ENCODE measurements around the gene TNFRSF12A. TPM values are rescaled to one million over a fixed set of nuclear protein-coding genes. Genes with fewer than 3 reads are reported as not detected.

TNFRSF12A gene
- total RNA-seq, 1 donor from 2014 or later = 7.3 TPM

DNA sequence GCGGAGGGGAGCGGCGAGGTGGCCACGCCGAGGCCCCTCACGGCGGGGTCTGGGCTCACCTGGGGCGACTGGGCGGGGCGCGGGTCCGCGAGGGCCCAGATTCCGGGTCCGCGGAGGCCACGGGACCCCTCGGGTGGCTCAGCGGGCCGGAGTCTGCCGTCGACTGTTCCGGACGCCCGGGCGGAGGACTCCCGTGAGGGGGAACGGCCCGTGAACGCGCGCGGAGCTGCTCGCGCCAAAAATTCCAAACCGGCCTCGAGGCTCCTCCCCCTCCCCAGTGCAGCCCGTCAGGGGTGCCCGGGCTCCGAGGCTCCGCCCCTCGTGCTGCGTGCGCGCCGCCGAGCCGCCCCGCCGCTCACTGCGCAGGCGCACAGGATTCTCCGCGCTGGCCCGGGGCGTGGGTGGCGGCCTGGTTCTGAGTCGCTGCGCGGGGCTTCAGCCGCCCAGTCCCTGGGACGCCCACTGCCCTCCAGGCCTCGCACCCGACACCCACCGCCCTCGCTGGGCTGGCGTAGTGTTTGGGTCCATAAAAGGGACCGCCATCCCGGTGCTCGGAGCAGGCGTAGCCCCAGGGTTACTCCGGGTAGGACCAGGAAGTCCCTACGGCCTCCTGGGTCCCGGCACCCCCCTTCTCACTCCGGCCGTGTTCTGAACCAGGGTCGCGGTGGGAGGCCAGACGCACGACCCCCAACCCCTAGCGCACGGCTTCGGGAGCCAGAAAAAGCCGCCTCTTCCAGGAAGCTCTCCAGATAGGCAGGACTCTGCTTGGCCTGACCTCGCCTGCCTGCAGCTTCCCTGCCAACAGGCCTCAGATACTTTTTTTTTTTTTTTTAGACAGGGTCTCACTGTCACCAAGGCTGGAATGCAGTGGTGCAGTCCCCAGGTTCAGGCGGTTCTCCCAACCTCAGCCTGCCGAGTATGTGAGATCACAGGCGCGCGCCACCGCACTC is 39.7 kb upstream of the TNFRSF12A start, which contains the start of gene PKMYT1:
Gene PKMYT1 (minus strand): TSS at position 220 of the 950 bp plus-strand sequence. CDS start 789 bp downstream, outside the sequence.
- peaks cover 12% of the 10 kb centered on the region for H3K36me3 Mint-ChIP-seq (ENCODE audit: low read depth)
- H3K9me3 Mint-ChIP-seq = no peaks in the 10 kb centered on the region

DNA sequence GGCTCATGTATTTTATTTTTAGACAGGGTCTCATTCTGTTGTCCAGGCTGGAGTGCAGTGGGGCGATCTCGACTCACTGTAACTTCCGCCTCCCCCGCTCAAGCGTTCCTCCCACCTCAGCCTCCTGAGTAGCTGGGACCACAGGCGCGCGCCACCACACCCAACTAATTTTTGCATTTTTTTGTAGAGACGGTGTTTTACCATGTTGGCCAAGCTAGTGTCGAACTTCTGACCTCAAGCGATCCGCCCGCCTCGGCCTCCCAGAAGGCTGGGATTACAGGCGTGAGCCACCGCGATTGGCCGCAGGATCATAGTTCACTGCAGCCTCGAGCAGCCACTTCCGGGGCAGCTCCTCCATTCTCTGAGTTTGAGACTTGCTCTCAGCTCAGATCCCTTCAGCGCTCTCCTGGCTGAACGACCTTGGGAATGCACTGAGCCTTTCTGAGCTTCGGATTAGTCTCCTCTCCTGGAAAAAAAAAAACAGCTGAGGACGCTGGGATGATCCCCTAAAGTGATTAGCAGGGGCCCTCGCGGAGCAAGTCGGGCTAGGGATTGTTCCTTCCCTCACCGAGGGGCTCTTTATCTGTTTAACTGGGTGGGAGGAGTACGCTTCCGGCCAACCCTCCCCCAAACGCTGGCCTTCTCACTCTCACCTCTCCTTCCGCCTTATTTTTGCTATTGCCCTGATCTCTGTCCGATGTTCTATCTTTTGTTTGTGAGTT is 38.8 kb upstream of the TNFRSF12A start:
- Mint-ChIP-seq H3K4me1 (peaks cover 22% of the 10 kb centered on the region), H3K36me3 (ENCODE audit: low read depth) (peaks cover 10% of the 10 kb centered on the region), H3K9me3 (no peaks in the 10 kb centered on the region), H3K27ac (peak overlapping the region; percentile 85), H3K4me3 (peak overlapping the region; percentile 95), H3K27me3 (peaks cover 6% of the 10 kb centered on the region)
- intact Hi-C loops (cut with micrococcal nuclease) = no loop called here
- peak; percentile 57 for DNase-seq

More for the DNA sequence above, 39.7 kb upstream of the TNFRSF12A start, which contains the start of gene PKMYT1:
- intact Hi-C loops (cut with micrococcal nuclease) = loop anchor here (1.0 kb wide), 1 partner anchor 10 kb away; no protein-coding TSS in a partner anchor
- H3K27ac Mint-ChIP-seq = peak within 1 kb of the TSS; percentile 85
- H3K27me3 Mint-ChIP-seq = peaks cover 6% of the 10 kb centered on the region
- peak within 1 kb of the TSS; percentile 95 for H3K4me3 Mint-ChIP-seq
- H3K4me1 Mint-ChIP-seq = peaks cover 22% of the 10 kb centered on the region
- peak; percentile 99 for DNase-seq

DNA sequence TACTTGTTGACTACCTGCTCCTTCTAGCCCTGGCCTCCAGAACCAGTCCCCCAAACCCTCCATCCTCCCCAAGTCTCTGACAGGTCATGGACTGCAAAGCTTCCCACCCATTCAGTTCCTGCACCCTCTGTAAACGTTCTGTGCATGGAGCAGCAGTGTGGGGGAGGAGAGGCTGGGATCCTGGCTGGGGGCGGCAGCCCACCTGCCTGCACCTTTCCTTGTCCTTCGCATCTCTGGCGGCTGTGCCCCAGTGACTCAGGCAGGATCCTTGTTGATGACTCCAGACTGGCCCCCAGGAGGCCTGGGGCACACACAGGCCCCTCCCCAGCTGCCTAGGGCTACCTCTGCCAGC is 38.3 kb upstream of the TNFRSF12A start:
- Mint-ChIP-seq H3K36me3 (ENCODE audit: low read depth) (peaks cover 9% of the 10 kb centered on the region), H3K9me3 (no peaks in the 10 kb centered on the region), H3K27ac (peak overlapping the region; percentile 83), H3K4me1 (peaks cover 21% of the 10 kb centered on the region), H3K4me3 (peak overlapping the region; percentile 95), H3K27me3 (peaks cover 6% of the 10 kb centered on the region)
- intact Hi-C loops (cut with micrococcal nuclease) = no loop called here
- no peak for DNase-seq

DNA sequence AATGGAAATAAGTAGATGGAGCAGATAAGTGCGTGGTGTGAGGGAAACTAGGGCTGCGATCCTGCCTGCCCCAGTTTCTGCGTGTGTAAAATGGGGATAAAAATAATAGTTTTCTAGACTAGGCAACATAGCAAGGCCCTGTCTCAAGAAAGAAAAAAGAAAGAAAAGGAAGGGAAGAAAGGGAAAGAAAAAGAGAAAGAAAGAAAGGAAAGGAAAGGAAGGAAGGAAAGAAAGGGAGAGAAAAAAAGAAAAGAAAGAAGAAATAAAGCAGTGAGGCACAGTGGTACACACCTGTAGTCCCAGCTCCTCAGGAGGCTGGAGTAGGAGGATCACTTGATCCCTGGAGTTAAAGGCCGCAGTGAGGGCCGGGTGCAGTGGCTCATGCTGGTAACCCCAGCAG is 37.8 kb upstream of the TNFRSF12A start:
- H3K27ac Mint-ChIP-seq = no peak overlapping the region

DNA sequence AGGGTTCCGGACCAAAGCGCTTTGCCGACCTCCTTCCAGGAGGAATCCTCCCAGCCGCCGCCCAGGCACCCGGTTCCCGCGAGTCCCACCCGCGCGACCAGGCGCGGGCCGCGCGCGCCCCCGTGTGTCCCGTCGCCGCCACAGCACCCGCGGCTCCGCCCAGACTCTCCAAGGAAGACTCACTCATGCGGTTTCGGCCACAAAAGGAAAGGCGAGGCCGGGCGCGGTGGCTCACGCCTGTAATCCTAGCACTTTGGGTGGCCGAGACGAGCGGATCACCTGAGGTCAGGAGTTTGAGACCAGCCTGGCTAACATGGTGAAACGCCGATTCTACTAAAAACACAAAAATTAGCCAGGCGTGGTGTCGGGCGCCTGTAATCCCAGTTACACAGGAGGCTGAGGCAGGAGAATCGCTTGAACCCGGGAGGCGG is 36.4 kb upstream of the TNFRSF12A start:
- Mint-ChIP-seq H3K4me1 (peaks cover 16% of the 10 kb centered on the region), H3K36me3 (ENCODE audit: low read depth) (peaks cover 5% of the 10 kb centered on the region), H3K27me3 (peaks cover 6% of the 10 kb centered on the region), H3K9me3 (no peaks in the 10 kb centered on the region), H3K27ac (no peak overlapping the region), H3K4me3 (peak overlapping the region; percentile 63)
- intact Hi-C loops (cut with micrococcal nuclease) = no loop called here
- peak; percentile 92 for DNase-seq

More for the DNA sequence above, 37.8 kb upstream of the TNFRSF12A start:
- Mint-ChIP-seq H3K27me3 (peaks cover 6% of the 10 kb centered on the region), H3K4me3 (peak overlapping the region; percentile 33), H3K4me1 (peaks cover 20% of the 10 kb centered on the region), H3K9me3 (no peaks in the 10 kb centered on the region), H3K36me3 (ENCODE audit: low read depth) (peaks cover 8% of the 10 kb centered on the region)
- intact Hi-C loops (cut with micrococcal nuclease) = no loop called here
- DNase-seq = no peak

DNA sequence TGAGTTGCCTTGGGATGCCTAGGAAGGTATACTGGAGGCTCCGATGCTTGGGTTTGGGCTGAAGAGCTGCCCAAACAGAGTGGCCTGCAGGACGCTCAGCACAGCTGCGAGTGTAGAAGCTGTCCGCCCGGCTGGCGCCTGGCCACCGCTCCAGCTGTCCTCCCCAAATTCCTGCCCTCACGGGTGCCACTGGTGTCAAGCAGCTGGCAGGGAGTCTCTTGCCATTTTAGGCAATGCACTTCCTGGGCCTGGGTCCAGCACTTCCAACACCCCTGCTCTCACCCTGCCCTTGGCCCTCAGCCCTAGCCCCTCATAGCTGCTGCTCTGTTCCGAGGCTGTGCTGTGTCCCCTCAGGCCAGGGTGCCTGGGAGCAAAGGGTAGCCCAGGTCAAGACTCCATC is 34.7 kb upstream of the TNFRSF12A start:
- H3K27ac Mint-ChIP-seq = no peak overlapping the region
- H3K4me3 Mint-ChIP-seq = no peak overlapping the region
- intact Hi-C loops (cut with micrococcal nuclease) = no loop called here
- H3K36me3 Mint-ChIP-seq (ENCODE audit: low read depth) = peaks cover 2% of the 10 kb centered on the region
- peaks cover 15% of the 10 kb centered on the region for H3K4me1 Mint-ChIP-seq
- H3K27me3 Mint-ChIP-seq = peaks cover 9% of the 10 kb centered on the region
- no peak for DNase-seq
- H3K9me3 Mint-ChIP-seq = no peaks in the 10 kb centered on the region

DNA sequence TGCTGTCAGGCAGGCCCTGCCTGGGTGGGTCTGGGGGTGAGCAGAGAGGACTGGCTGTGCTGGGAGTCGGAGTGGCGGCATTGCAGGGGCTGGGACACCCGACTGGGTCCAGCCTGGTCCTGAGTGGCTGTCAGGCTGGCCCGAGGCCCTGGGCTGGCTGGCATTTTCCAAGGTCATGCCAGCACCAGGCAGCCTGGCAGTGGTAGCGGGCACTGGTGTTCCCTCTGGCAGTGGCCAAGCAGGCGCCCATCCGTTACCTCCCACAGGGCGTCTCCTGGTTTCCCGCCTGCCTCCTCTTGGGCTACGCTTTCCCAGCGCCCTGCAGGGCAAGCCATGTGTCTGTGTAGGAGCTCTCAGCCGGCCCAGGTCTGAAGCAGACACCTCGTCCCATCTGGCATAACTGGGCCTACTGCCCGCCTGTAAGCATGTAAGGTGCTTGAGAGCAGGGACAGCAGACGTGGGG is 34.2 kb upstream of the TNFRSF12A start:
- Mint-ChIP-seq H3K4me1 (peaks cover 14% of the 10 kb centered on the region), H3K9me3 (no peaks in the 10 kb centered on the region), H3K27ac (no peak overlapping the region), H3K36me3 (ENCODE audit: low read depth) (peaks cover 2% of the 10 kb centered on the region), H3K4me3 (no peak overlapping the region), H3K27me3 (peaks cover 9% of the 10 kb centered on the region)
- intact Hi-C loops (cut with micrococcal nuclease) = no loop called here
- DNase-seq = peak; percentile 58

DNA sequence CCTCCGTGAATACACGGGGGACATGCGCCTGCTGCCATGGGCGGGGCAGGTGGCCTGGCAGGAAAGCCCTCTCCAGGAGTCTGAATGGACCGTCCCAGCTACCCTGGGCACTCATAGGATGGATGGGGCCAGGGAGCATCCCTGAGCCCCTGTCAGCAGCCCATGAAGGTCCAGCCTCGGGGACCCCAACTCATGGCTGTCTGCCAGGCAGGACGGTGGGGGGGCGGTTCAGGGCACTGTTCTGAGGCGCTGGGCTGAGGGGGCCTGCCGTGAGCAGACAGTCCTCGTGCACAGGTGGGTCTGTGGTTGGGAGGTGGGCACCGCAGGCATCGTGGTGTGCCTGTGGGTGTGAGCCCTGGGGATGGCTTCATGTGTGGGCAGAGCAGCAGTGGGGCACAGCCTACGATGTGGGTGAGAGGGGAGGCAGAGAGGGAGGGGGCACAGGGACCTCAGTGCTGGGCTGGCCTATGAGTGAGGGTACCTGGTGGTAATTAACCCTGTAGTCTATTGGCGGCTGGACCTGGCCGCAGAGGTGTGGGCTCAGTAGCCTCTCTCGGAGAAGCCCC is 33.5 kb upstream of the TNFRSF12A start:
- DNase-seq = no peak
- Mint-ChIP-seq H3K27ac (no peak overlapping the region), H3K4me3 (no peak overlapping the region), H3K4me1 (peaks cover 9% of the 10 kb centered on the region), H3K36me3 (ENCODE audit: low read depth) (peaks cover 1% of the 10 kb centered on the region), H3K9me3 (no peaks in the 10 kb centered on the region), H3K27me3 (peaks cover 9% of the 10 kb centered on the region)
- intact Hi-C loops (cut with micrococcal nuclease) = no loop called here

DNA sequence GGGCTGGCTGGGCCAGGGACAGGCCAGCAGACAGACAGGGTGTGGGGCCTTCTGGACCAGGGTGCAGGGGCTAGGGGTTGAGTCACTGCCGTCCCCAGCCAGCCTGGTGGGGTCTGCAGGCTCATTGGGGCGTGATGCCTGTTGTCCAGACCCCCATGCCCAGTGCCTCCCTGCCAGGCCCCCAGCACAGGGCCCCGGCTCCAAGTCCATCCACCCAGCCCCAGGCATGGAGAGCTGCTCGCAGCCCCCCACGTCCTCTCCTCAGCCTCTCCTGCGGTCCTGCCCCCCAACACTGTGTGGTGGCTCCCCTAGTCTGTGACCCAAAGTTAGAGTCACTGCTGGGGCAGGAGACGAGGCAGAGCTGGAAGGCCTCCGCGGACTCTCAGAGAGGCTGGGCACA is 32.9 kb upstream of the TNFRSF12A start:
- DNase-seq = no peak
- Mint-ChIP-seq H3K36me3 (ENCODE audit: low read depth) (no peaks in the 10 kb centered on the region), H3K4me1 (peaks cover 7% of the 10 kb centered on the region), H3K27me3 (peaks cover 8% of the 10 kb centered on the region), H3K4me3 (no peak overlapping the region), H3K27ac (no peak overlapping the region), H3K9me3 (no peaks in the 10 kb centered on the region)
- intact Hi-C loops (cut with micrococcal nuclease) = no loop called here

DNA sequence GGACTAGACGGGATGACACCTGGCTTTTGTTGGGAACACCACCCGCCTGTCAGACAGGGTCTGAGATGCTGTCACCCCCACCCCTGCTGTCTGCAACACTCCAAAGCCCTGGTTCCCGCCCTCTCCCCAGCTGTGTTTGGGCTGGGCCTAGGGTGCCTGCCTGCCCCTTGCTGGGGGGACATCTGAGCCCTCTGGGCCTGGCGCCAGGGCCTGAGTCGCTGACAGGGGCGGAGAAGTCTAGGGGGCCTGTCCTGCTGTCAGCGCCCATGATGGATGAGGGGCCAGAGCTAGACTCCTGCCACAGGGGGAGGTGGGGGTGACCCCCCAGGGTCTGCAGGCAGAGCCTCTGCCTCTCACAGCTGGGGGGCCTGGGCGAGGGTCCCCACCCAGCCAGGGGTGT is 32.3 kb upstream of the TNFRSF12A start:
- Mint-ChIP-seq H3K4me3 (no peak overlapping the region), H3K9me3 (no peaks in the 10 kb centered on the region), H3K36me3 (ENCODE audit: low read depth) (no peaks in the 10 kb centered on the region), H3K27me3 (peaks cover 6% of the 10 kb centered on the region), H3K4me1 (peaks cover 6% of the 10 kb centered on the region), H3K27ac (no peak overlapping the region)
- intact Hi-C loops (cut with micrococcal nuclease) = no loop called here
- no peak for DNase-seq

DNA sequence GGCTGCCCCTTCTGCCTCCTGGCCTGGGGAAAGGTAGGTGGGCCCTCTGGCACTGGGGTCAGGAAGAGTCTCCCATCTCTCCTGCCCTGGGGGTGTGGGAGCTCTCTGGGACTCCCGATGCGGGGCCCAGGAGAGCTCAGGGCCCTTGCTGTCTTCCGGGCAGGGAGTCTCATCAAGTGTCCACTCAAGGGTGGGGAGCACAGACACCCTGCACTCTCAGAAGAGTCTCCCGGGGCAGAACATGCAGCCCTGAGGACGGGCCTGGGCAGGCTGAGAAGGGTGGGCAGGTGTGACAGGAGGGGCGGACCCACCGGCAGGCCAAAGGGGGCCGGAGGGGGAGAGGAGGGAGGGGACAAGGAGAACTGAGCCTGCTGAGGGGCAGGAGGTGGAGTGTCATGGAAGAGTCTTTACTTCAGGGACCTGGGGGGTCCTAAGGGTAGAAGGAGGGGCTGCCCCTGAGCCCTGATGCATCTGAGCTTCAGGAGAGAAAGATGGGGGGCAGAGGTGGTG is 31.5 kb upstream of the TNFRSF12A start:
- Mint-ChIP-seq H3K4me1 (peaks cover 3% of the 10 kb centered on the region), H3K36me3 (ENCODE audit: low read depth) (no peaks in the 10 kb centered on the region), H3K4me3 (no peak overlapping the region), H3K9me3 (no peaks in the 10 kb centered on the region), H3K27me3 (peaks cover 6% of the 10 kb centered on the region), H3K27ac (no peak overlapping the region)
- intact Hi-C loops (cut with micrococcal nuclease) = no loop called here
- no peak for DNase-seq

DNA sequence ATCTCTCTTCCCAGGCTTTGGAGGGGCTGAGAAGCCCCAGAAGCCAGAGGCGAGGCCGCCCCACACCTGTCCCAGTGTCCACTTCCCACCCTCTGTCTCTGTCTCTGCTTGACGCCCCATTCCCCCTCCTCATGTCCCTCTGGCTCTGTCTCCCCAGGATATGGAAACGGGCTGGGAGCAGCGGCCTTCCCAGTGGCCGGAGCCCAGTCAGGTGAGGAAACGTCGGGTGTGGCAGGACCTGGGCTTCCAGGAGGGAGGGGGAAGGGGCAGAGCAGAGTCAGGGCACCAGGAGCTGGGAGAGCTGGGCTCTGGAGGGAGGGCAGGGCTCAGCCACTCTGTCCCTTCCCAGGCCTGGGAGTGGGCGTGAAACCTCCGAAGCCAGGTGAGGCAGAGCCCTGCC is 29.3 kb upstream of the TNFRSF12A start:
- Mint-ChIP-seq H3K9me3 (no peaks in the 10 kb centered on the region), H3K4me3 (no peak overlapping the region), H3K27me3 (peaks cover 3% of the 10 kb centered on the region), H3K36me3 (ENCODE audit: low read depth) (no peaks in the 10 kb centered on the region), H3K27ac (no peak overlapping the region), H3K4me1 (no peaks in the 10 kb centered on the region)
- DNase-seq = no peak
- intact Hi-C loops (cut with micrococcal nuclease) = no loop called here

DNA sequence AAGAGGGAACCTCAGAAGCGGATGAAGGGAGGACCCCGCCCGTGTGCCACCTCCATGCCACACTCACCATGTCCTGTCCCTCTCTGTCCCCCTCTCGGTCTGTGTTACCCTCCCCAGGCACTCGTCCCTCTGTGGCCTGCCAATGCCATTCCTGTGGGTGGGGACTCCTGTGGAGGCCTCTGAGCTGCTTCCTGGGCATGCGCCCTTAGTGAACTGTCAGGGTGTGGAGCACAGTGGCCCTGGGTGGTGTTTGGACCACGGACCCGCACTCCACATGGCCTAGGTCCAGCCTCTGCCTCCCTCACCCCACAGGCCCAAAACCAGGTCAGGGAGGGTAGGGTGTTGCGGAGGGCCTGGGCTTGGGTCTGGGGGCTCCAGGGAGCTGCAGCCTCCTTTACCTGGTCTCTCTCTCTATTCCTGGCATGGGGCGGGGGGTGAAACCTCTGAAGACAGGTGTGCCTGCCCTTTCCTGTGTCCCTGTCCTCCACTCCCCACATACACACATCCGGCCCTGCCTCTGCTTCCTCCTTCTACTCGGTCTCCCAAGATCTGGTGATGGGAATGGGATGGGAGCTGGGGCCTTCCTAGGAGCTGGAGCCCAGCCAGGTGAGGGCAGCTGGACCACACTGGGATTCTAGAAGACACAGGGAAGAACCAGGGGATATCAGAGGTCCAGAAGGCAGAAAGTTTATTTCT is 28.5 kb upstream of the TNFRSF12A start:
- no peak overlapping the region for H3K4me3 Mint-ChIP-seq
- no peak for DNase-seq
- H3K9me3 Mint-ChIP-seq = no peaks in the 10 kb centered on the region
- H3K36me3 Mint-ChIP-seq (ENCODE audit: low read depth) = no peaks in the 10 kb centered on the region
- intact Hi-C loops (cut with micrococcal nuclease) = no loop called here
- H3K27ac Mint-ChIP-seq = no peak overlapping the region
- H3K4me1 Mint-ChIP-seq = no peaks in the 10 kb centered on the region
- H3K27me3 Mint-ChIP-seq = peaks cover 3% of the 10 kb centered on the region

Data from activated CD4-positive, alpha-beta T cell treated with anti-CD3 and anti-CD28 coated beads, Interleukin-2, amount 10 ng/mL, durations not matched to agents 24 days and 14 days (primary cell).